Small intestine (tissue), 7 donors: ENCODE measurements around the gene AGPAT3. TPM values are rescaled to one million over a fixed set of nuclear protein-coding genes. Genes with fewer than 3 reads are reported as not detected.

Source experiments
- DNase-seq, 2 donors: peaks; one replicate each; pipeline versions ENCODE4 v3.0.0 to v3.0.0-alpha.2; 2013
- FAIRE-seq: peaks from 2 replicates; lab custom pipeline; 2012; peaks lifted over from hg19 to GRCh38; lab: Jason Lieb, UNC
- H3K27ac ChIP-seq, 3 donors: one replicate each; pipeline ENCODE4 v1.5.1; 2013; ENCODE audit warnings: low read length in 2 of 3, mild to moderate bottlenecking in 2 of 3, control low read depth in 1 of 3, inconsistent platforms in 1 of 3, low read depth in 1 of 3, moderate library complexity in 1 of 3
- H3K27me3 ChIP-seq, 3 donors: one replicate each; pipeline ENCODE4 v1.6.1; 2013; ENCODE audit warnings: low read length in 3 of 3, inconsistent platforms in 1 of 3; ENCODE audit not compliant: control insufficient read depth in 3 of 3, insufficient read depth in 3 of 3
- H3K36me3 ChIP-seq, 3 donors: one replicate each; pipeline ENCODE4 v1.6.1; 2013; ENCODE audit warnings: low read length in 3 of 3, inconsistent platforms in 1 of 3, low read depth in 1 of 3, mild to moderate bottlenecking in 1 of 3, moderate library complexity in 1 of 3; ENCODE audit not compliant: control insufficient read depth in 3 of 3, insufficient read depth in 2 of 3
- H3K4me1 ChIP-seq, 3 donors: one replicate each; pipeline ENCODE4 v1.6.1; 2013; ENCODE audit warnings: low read length in 2 of 3, inconsistent platforms in 1 of 3, low read depth in 1 of 3, mild to moderate bottlenecking in 1 of 3, moderate library complexity in 1 of 3; ENCODE audit not compliant: control insufficient read depth in 3 of 3, insufficient read depth in 2 of 3
- H3K4me3 ChIP-seq, 3 donors: one replicate each; pipeline ENCODE4 v1.5.1; 2013; ENCODE audit warnings: low read length in 3 of 3, control low read depth in 1 of 3, inconsistent platforms in 1 of 3, low read depth in 1 of 3, mild to moderate bottlenecking in 1 of 3, moderate library complexity in 1 of 3
- H3K9me3 ChIP-seq, 2 donors: one replicate each; pipeline ENCODE4 v1.6.1; 2013; ENCODE audit warnings: low read depth in 1 of 2, low read length in 1 of 2; ENCODE audit not compliant: control insufficient read depth in 2 of 2, insufficient read depth in 1 of 2
- WGBS, 3 donors: extraction: QIAGEN DNeasy Blood & Tissue Kit; methylation state at CpG; one replicate each; pipeline ENCODE4 v1.1.7; 2013; 5-methylcytosine and 5-hydroxymethylcytosine counted together
- polyA plus RNA-seq, 4 donors: library from polyadenylated mRNA; stranded (reverse) in 3 of 4; unstranded in 1 of 4; fragments of 200-250 nt in 3 of 4; fragments of 120-200 nt in 1 of 4; gene quantifications; one replicate each; pipeline versions ENCODE4 v1.2.1 to v1.2.3, GENCODE V29; 2013
- donor health status: healthy with polysubstance abuse.
- donor health status: control.
- donor health status: control.
- donor health status: Bipolar disorder and iron deficiency.
- donor health status: healthy.

Gene AGPAT3
- polyA plus RNA-seq, 4 donors, result 21.3 to 93.2 (median 42.8) TPM

DNA sequence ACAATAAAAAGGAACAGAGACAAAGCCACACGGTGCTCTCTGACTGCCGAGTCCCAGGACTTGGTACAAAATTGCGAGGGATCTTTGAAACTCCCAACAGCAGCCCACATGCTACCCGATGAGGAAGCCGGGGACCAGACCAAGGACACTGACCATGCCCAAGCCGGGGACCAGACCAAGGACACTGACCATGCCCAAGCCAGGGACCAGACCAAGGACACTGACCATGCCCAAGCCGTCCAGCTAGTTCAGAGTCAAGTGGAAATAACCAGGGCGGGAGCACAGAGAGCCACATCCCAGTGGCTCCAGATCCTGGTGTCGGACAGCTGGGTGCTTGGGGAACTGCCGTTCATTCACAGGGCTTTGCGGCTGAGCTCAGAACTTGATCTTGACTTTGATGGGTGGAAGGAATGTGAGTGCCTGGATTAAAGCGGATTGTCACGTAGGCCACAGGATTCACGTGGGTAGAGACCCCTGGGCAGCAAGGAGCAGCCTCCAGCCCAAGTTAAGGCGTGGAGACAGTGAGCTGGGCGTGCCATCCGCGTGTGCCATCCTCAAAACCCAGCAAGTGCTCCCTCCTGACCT lies 130.6 kb downstream of the AGPAT3 start:
- H3K4me1 ChIP-seq, result no peaks in the 10 kb centered on the region
- H3K36me3 ChIP-seq, result no peaks in the 10 kb centered on the region
- no peak for DNase-seq
- no peak for FAIRE-seq
- H3K9me3 ChIP-seq, result no peaks in the 10 kb centered on the region
- H3K27ac ChIP-seq, result no peak overlapping the region
- 89 to 92% (median 89%) methylated on average over 18 of the region's 18 CpGs for WGBS, 3 donors
- no peak overlapping the region for H3K4me3 ChIP-seq
- peaks cover 0 to 3% (median 0%) of the 10 kb centered on the region in 3 donors for H3K27me3 ChIP-seq

DNA sequence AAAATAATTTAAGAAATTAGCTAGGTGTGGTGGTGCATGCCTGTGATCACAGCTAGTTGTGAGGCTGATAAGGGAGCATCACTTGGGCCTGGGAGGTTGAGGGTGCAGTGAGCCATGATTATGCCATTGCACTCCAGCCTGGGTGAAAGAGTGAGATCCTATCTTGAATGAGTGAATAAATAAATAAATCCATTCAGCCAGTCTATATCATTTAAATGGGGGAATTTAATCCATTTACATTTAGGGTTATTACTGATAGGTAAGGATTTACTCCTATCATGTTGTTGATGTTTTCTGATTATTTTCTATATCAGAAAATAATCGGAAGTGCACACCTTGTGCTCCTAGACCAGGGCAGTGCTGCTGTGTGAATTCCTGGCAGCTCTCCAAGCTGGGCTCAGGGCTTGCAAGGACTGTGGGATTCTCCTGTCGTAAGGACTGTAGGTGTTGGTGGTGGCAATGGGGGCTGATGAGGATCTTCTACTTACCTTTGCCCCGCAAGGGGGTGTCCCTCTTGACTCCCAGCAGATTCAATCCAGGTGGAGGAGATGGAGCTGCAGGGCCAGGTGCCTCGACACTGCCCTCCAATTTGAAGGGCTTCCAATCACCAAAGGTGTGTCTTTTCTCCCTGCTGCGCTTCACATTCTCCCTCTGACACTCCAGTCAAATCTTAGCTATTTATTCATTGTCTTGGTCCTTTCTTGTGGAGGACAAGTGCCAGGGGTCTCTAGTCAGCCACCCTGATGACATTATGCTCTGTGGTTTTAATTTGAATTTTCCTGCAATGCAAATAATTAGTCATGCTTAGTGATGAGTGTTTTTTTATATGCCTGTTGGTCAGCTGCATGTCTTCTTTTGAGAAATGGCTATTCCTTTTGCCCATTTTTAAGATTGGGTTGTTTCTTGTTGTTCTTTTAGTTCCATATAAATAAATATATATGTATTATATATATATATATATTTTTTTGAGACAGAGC lies 133.0 kb downstream of the AGPAT3 start:
- FAIRE-seq (no peak), DNase-seq (no peak)
- no peak overlapping the region for H3K27ac ChIP-seq
- H3K9me3 ChIP-seq, result no peaks in the 10 kb centered on the region
- H3K4me1 ChIP-seq, result no peaks in the 10 kb centered on the region
- no peak overlapping the region for H3K4me3 ChIP-seq
- peaks cover 0 to 3% (median 0%) of the 10 kb centered on the region in 3 donors for H3K27me3 ChIP-seq
- no peaks in the 10 kb centered on the region for H3K36me3 ChIP-seq
- 76 to 82% (median 76%) methylated on average over 5 of the region's 5 CpGs for WGBS, 3 donors

DNA sequence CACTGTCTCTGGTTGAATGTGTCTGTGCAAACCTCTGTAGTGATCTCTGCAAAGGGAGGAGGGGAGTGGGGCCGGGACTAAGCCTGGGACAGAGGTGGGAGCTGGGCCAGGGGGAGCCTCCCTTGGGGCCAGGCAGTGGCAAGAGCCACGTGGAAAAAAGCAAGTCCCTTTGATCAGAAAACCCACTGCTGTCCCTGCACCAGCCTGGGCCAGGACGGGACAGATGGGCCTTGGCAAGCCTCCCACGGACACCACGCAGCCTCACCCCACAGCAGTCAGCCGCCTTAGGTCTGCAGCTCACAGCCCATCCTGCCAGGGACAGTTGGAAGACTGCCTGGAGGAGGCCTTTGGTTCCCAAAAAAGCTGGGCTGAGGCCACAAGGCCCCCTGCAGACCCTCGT lies 135.3 kb downstream of the AGPAT3 start:
- no peaks in the 10 kb centered on the region for H3K9me3 ChIP-seq
- no peak overlapping the region for H3K4me3 ChIP-seq
- no peaks in the 10 kb centered on the region for H3K36me3 ChIP-seq
- DNase-seq (no peak), FAIRE-seq (no peak)
- H3K4me1 ChIP-seq, result no peaks in the 10 kb centered on the region
- H3K27me3 ChIP-seq, result peaks cover 0 to 6% (median 0%) of the 10 kb centered on the region in 3 donors
- 55 to 68% (median 68%) methylated on average over 7 of the region's 7 CpGs for WGBS, 3 donors
- H3K27ac ChIP-seq, result no peak overlapping the region

DNA sequence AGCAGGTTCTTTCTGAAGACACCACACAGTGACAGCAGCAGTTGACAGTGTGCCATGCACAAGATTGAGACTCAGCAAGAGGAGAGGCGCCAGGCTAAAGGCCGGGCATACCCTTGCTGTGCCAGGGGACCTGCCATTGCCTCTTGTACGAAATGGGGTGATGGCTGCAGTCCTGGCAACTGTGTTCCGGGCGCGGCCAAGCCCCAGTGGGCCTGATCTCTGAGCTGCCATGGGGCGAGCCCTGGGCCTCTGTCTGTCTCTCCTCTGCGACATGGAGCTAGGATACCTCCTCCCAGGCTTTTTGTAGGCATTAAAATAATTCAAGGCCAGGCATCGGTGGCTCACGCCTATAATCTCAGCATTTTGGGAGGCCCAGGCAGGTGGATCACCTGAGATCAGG lies 137.5 kb downstream of the AGPAT3 start:
- FAIRE-seq, result no peak
- 90 to 95% (median 92%) methylated on average over 10 of the region's 10 CpGs for WGBS, 3 donors

DNA sequence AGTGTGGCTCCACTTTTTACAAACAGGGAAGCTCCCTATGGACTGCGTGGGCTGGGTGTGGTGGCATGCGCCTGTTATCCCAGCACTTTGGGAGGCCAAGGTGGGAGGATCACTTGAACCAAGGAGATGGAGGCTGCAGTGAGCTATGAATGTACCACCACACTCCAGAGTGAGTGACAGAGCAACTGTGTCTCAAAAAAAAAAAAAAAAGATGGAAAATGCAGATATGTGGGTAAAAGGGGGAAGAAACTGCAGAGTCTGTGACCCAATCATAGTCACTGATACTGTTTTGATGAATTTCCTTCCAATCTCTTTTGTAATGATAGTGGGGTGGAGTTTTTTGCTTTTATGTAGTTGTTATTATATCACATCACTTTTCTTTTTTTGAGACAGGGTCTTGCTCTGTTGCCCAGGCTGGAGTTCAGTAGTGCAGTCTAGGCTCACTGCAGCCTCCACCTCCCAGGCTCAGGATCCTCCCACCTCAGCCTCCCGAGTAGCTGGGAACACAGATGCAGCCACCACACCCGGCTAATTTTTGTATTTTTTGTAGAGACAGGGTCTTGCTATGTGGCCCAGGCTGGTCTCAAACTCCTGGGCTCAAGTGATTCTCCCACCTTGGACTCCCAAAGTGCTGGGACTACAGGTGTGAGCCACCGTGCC lies 138.4 kb downstream of the AGPAT3 start:
- Histone ChIP-seq H3K4me3 (no peak overlapping the region), H3K27me3 (peaks cover 0 to 6% (median 0%) of the 10 kb centered on the region in 3 donors), H3K9me3 (no peaks in the 10 kb centered on the region), H3K36me3 (no peaks in the 10 kb centered on the region), H3K27ac (no peak overlapping the region), H3K4me1 (no peaks in the 10 kb centered on the region)
- FAIRE-seq, result no peak
- WGBS, 3 donors, result 84 to 89% (median 86%) methylated on average over 5 of the region's 5 CpGs
- DNase-seq, result no peak

More for the DNA sequence above, 137.5 kb downstream of the AGPAT3 start:
- no peak overlapping the region for H3K27ac ChIP-seq
- DNase-seq, result no peak
- no peaks in the 10 kb centered on the region for H3K9me3 ChIP-seq
- peaks cover 0 to 6% (median 0%) of the 10 kb centered on the region in 3 donors for H3K27me3 ChIP-seq
- H3K36me3 ChIP-seq, result no peaks in the 10 kb centered on the region
- no peaks in the 10 kb centered on the region for H3K4me1 ChIP-seq
- no peak overlapping the region for H3K4me3 ChIP-seq

DNA sequence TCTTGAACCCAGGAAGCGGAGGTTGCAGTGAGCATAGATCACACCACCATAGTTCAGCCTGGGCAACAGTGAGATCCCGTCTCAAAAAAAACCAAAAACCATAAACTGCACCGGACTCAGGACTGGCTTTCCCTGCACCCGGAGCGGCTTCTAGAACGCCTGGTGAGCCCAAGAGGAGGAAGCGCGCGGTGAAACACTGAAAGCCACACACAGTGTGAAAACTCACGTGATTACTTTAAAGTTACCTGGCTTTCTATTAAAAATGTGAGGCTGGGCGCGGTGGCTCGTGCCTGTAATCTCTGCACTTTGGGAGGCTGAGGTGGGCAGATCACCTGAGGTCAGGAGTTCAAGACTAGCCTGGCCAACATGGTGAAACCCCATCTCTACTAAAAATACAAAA lies 140.0 kb downstream of the AGPAT3 start:
- Histone ChIP-seq H3K27ac (no peak overlapping the region), H3K9me3 (no peaks in the 10 kb centered on the region), H3K4me1 (no peaks in the 10 kb centered on the region), H3K27me3 (peaks cover 0 to 6% (median 0%) of the 10 kb centered on the region in 3 donors), H3K4me3 (no peak overlapping the region), H3K36me3 (no peaks in the 10 kb centered on the region)
- no peak for DNase-seq
- no peak for FAIRE-seq
- 89 to 93% (median 90%) methylated on average over 13 of the region's 13 CpGs for WGBS, 3 donors

DNA sequence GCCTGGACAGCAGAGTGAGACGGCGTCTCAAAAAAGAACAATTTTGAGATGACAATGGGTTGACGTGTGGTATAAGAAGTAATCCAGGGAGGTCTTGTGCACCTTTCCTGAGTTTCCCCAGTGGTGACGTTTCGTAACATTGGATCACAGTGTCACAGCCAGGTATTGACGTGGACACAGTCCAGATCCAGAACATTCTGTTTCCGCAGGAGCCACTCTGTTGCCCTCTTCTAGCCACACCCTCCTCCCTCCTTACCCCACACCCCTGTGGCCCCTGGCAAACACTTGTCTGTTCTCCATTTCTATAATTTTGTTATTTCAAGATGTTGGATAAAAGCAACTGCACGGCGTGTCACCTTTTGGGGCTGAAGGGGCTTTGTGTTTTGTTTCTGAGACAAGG lies 140.6 kb downstream of the AGPAT3 start:
- Histone ChIP-seq H3K27me3 (peaks cover 0 to 3% (median 0%) of the 10 kb centered on the region in 3 donors), H3K4me1 (no peaks in the 10 kb centered on the region), H3K9me3 (no peaks in the 10 kb centered on the region), H3K4me3 (no peak overlapping the region), H3K36me3 (no peaks in the 10 kb centered on the region), H3K27ac (no peak overlapping the region)
- WGBS, 3 donors, result 82 to 85% (median 85%) methylated on average over 9 of the region's 9 CpGs
- FAIRE-seq (no peak), DNase-seq (no peak)

DNA sequence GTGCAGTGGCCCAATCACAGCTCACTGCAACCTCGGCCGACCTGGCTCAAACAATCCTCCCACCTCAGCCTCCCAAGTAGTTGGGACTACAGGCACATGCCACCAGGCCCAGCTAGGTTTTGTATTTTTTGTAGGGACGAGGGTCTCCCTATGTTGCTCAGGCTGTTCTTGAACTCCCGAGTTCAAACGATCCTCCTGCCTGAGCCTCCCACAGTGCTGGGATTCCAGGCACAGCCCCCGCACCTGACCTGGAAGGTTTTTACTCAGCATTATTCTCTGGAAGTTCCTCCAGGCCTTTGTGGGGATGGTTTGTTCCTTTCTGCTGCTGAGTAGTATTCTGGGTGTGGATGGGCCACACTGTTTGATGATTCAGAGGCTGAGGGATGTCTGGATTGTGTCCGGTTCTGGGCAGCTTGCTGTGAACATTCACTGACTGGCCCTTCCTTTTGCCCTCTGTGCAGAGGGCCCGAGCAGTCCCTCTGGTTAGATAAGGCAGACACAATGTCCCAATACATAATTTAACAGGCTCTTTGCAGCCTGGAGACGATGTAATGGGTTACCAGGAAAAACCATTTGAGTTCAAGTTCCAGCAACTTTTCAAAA lies 141.1 kb downstream of the AGPAT3 start:
- no peak for FAIRE-seq
- H3K27ac ChIP-seq, result no peak overlapping the region
- no peak for DNase-seq

More for the DNA sequence above, 141.1 kb downstream of the AGPAT3 start:
- Histone ChIP-seq H3K9me3 (no peaks in the 10 kb centered on the region), H3K4me3 (no peak overlapping the region), H3K4me1 (no peaks in the 10 kb centered on the region), H3K36me3 (no peaks in the 10 kb centered on the region), H3K27me3 (peaks cover 0 to 3% (median 0%) of the 10 kb centered on the region in 3 donors)
- WGBS, 3 donors, result 74 to 80% (median 80%) methylated on average over 9 of the region's 9 CpGs
